ENCODE measurements around the gene CIT. TPM values are rescaled to one million over a fixed set of nuclear protein-coding genes. Genes with fewer than 3 reads are reported as not detected.

Gene CIT
- total and polyA plus RNA-seq, 7 donors, result 1.2 to 9.2 (median 5.4) TPM

- H3K4me3 ChIP-seq, result no peak overlapping the region
- H3K36me3 ChIP-seq, result peaks cover 24 to 46% (median 41%) of the 10 kb centered on the region in 4 donors
- H3K9me3 ChIP-seq, result no peaks in the 10 kb centered on the region
- H3K4me1 ChIP-seq, result no peaks in the 10 kb centered on the region
- 36 to 45% methylated on average over 3 of the region's 3 CpGs for WGBS, 2 donors
- H3K27me3 ChIP-seq, result no peaks in the 10 kb centered on the region
- no peak for DNase-seq
- intact Hi-C loops (cut with DNase I), result no loop called here
- H3K27ac ChIP-seq, result peak overlapping the region in 3 of 4 donors; percentile 12 to 29 (median 22)
- TF ChIP-seq CTCF (IDR thresholded peaks at IDR 0.05) (no peak), EP300 (IDR thresholded peaks at IDR 0.05) (no peak), POLR2A (IDR thresholded peaks at IDR 0.05) (no peak), POLR2AphosphoS5 (IDR thresholded peaks at IDR 0.05) (no peak)
Observed at GRCh38 chr12:119682639-119683252, 194.4 kb downstream of the CIT start.

DNA sequence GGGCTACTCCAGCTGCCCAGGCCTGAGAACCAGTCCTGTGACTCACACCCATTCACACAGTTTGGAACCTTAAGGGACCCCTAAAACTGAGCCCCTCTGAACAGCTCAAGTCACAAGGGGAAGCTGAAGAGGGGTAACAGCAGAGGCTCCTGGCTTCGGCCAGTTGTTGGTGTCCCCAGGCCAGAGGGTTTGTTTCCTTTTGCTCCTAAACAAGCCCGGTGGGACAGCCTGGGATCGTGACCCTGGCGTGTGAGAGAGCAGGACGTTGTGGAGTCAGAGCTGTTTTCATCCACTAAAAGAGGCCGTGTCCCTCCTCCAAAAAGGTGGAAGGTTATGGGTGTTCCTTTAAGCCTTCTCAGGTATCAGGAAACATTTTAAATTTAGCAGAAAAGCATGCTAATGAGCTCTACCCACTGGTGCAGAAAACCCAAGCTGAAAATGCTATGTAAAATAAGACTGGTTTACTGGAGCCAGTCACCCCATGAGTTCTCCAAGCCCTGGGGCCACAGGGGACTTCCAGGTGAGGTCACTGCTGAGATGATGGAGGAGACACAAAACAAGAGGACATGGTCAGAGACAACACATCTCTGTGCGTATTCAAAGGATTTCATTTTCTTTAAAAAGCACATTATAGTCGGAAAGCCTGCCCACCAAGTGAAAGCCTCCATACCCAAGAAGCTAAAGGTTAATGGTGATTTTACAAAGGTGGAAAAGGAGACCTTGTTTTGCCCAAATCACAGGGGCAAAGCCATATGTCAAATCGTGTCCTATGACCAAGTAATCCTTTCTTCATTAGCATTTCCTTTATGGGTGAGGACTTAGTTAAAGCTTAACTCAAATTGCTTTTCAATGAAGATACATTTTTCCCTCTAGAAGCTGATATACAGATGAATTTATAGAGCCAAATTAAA is 195.1 kb downstream of the CIT start:
- DNase-seq, result no peak
- Histone ChIP-seq H3K4me1 (no peaks in the 10 kb centered on the region), H3K4me3 (no peak overlapping the region), H3K36me3 (peaks cover 28 to 53% (median 48%) of the 10 kb centered on the region in 4 donors), H3K9me3 (no peaks in the 10 kb centered on the region), H3K27me3 (no peaks in the 10 kb centered on the region), H3K27ac (peak overlapping the region in 3 of 4 donors; percentile 12 to 29 (median 22))
- intact Hi-C loops (cut with DNase I), result no loop called here
- WGBS, 2 donors, result 54 to 68% methylated on average over 9 of the region's 9 CpGs
- TF ChIP-seq POLR2A (IDR thresholded peaks at IDR 0.05) (no peak), CTCF (IDR thresholded peaks at IDR 0.05) (no peak), POLR2AphosphoS5 (IDR thresholded peaks at IDR 0.05) (no peak), EP300 (IDR thresholded peaks at IDR 0.05) (no peak)

GRCh38 chr12:119681111-119681510 is 196.0 kb downstream of the CIT start:
- intact Hi-C loops (cut with DNase I), result no loop called here
- no peaks in the 10 kb centered on the region for H3K27me3 ChIP-seq
- no peaks in the 10 kb centered on the region for H3K9me3 ChIP-seq
- H3K4me1 ChIP-seq, result no peaks in the 10 kb centered on the region
- H3K27ac ChIP-seq, result peak overlapping the region in 1 of 4 donors; percentile 29
- H3K36me3 ChIP-seq, result peaks cover 36 to 62% (median 56%) of the 10 kb centered on the region in 4 donors
- H3K4me3 ChIP-seq, result no peak overlapping the region
- no peak for TF ChIP-seq POLR2AphosphoS5 (IDR thresholded peaks at IDR 0.05)
- TF ChIP-seq EP300 (IDR thresholded peaks at IDR 0.05), result no peak
- TF ChIP-seq POLR2A (IDR thresholded peaks at IDR 0.05), result no peak
- TF ChIP-seq CTCF (IDR thresholded peaks at IDR 0.05), result no peak
- DNase-seq, result no peak
- WGBS, 2 donors, result 12 to 62% methylated on average over 8 of the region's 8 CpGs

- Histone ChIP-seq H3K4me3 (no peak overlapping the region), H3K4me1 (no peaks in the 10 kb centered on the region), H3K27ac (no peak overlapping the region), H3K36me3 (peaks cover 36 to 78% (median 68%) of the 10 kb centered on the region in 4 donors), H3K27me3 (no peaks in the 10 kb centered on the region), H3K9me3 (no peaks in the 10 kb centered on the region)
- DNase-seq, result no peak
- TF ChIP-seq CTCF (IDR thresholded peaks at IDR 0.05) (no peak), POLR2AphosphoS5 (IDR thresholded peaks at IDR 0.05) (no peak), EP300 (IDR thresholded peaks at IDR 0.05) (no peak), POLR2A (IDR thresholded peaks at IDR 0.05) (no peak)
- 39 to 73% methylated on average over 10 of the region's 10 CpGs for WGBS, 2 donors
- intact Hi-C loops (cut with DNase I), result no loop called here
Observed at GRCh38 chr12:119679490-119679889, 197.6 kb downstream of the CIT start.

Measured in sigmoid colon (tissue), 7 donors.